Ishikawa (cell line): ENCODE measurements around the gene JCAD.

ENCODE experiments used
- CEBPB ChIP-seq: IDR thresholded peaks from 2 replicates; pipeline ENCODE4 v1.6.1; 2012
- RAD21 ChIP-seq: IDR thresholded peaks from 2 replicates; pipeline ENCODE4 v1.6.1; 2012; ENCODE audit warnings: low read depth
- TF ChIP-seq, protein P1 (sequence below): IDR thresholded peaks from 2 replicates; pipeline ENCODE4 v1.6.1; 2012

DNA sequence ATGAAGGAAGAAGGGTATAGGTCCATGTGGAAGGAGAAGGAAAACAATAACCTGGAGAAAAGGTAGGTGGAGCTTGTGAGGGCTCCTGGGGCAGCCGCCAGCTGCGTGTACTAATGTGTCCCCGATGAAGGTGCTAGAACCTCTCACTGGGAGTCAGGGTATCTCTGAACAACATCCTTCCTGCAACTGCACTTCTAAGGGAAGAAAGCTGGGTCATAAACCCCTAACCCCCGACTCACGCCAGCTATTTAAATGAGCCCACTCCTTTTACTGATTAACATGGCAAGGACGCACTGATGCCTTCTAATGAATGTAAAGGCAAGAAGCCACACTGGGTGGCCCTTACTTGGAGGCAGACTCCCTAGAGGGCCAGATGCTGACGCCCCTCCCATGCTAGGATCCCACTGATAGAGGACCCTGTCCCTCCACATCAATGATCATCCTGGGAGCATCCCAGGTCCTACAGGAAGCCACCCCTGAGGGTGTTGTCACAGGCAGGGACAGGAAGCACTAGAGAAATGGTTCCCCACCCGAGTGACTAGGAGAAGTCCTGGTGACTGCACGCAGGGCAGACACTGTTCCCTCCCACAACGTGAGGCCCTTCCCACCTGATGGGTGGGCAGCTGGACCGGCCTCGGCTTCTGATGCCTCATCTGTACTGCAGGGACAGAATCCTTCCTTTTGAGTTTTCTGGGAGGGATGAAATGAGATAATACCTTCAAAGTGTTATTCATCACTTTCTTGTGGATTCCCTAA is 20.4 kb downstream of the JCAD start:
- TF ChIP-seq CEBPB: no peak
- TF ChIP-seq RAD21: no peak
- TF ChIP-seq, protein P1, sequence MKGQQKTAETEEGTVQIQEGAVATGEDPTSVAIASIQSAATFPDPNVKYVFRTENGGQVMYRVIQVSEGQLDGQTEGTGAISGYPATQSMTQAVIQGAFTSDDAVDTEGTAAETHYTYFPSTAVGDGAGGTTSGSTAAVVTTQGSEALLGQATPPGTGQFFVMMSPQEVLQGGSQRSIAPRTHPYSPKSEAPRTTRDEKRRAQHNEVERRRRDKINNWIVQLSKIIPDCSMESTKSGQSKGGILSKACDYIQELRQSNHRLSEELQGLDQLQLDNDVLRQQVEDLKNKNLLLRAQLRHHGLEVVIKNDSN: no peak
